Right cardiac atrium (tissue), 5 donors: ENCODE data around the gene PIM1. TPM values are rescaled to one million over a fixed set of nuclear protein-coding genes. Genes with fewer than 3 reads are reported as not detected.
"Not testable (repeated sequence)": the region's sequence is repeated elsewhere in the genome, so short reads cannot be mapped to it uniquely, and the experiment has no call there.

Experiments used
- ATAC-seq, 2 donors: fragments of 200-7000 bp; cut with Tn5 transposase; one replicate each; pipeline versions ENCODE4 v1.8.0 to v1.9.1; 2020; ENCODE audit warnings: moderate library complexity in 2 of 2, mild to moderate bottlenecking in 1 of 2
- DNase-seq, 3 donors: peaks; one replicate each; pipeline ENCODE4 v3.0.0-alpha.2; 2020
- H3K27ac ChIP-seq: one replicate; pipeline ENCODE4 v1.5.1; 2013; ENCODE audit warnings: mild to moderate bottlenecking, low read length, control low read depth, moderate library complexity
- H3K27me3 ChIP-seq: one replicate; pipeline ENCODE4 v1.6.1; 2013; ENCODE audit not compliant: control insufficient read depth, insufficient read depth
- H3K4me1 ChIP-seq: one replicate; pipeline ENCODE4 v1.6.1; 2013; ENCODE audit warnings: low read length; ENCODE audit not compliant: control insufficient read depth, insufficient read depth
- H3K4me3 ChIP-seq: one replicate; pipeline ENCODE4 v1.5.1; 2013; ENCODE audit warnings: low read length, control low read depth
- H3K9me3 ChIP-seq: one replicate; pipeline ENCODE4 v1.6.1; 2013; ENCODE audit warnings: low read length; ENCODE audit not compliant: control insufficient read depth
- WGBS: extraction: QIAGEN DNeasy Blood & Tissue Kit; methylation state at CpG from one replicate; pipeline ENCODE4 v1.1.7; 2013; 5-methylcytosine and 5-hydroxymethylcytosine counted together
- intact Hi-C, 4 donors: fragments of 100-400 bp; cut with DNase I; formaldehyde crosslinking; loops; one replicate each; pipeline versions ENCODE4 v1.11.0 to v1.14.0; 2022 to 2023
- polyA plus RNA-seq: library from polyadenylated mRNA; stranded (reverse); fragments of 200-250 nt; gene quantifications from one replicate; pipeline ENCODE4 v1.2.3, GENCODE V29; 2013
- total RNA-seq, 4 donors: library from RNA; stranded (reverse); fragmentation: NEBNext Ultra II Directional; extraction: Animal tissue kit (Norgen Biotek cat#: 25700); gene quantifications; one replicate each; pipeline ENCODE4 v1.2.1, GENCODE V29; 2021
- donor health status: healthy with polysubstance abuse.
- donor health status: DM: no; HTN: yes; CAD: no.
- donor health status: DM: no; HTN: no; CAD: no.
- donor health status: DM: no; HTN: yes; CAD: no; lungs with severe emphysema.
- donor health status: DM: yes; HTN: yes; CAD: no.

Gene PIM1
- total and polyA plus RNA-seq, 5 donors, result 22.5 to 72.5 (median 38.6) TPM

GRCh38 chr6:37128863-37129443 lies 41.0 kb upstream of the PIM1 start:
- intact Hi-C loops, result loop anchor here in 1 of 4 donors (5.0 kb wide), 1 partner anchor 43 kb away; the partner anchor contains the start of gene PIM1
- WGBS, result 85% methylated on average over 12 of the region's 12 CpGs
- not testable (repeated sequence) for H3K4me1 ChIP-seq

GRCh38 chr6:37129566-37129965 lies 40.4 kb upstream of the PIM1 start:
- WGBS, result 89% methylated on average over 5 of the region's 5 CpGs
- intact Hi-C loops, result loop anchor here in 1 of 4 donors (5.0 kb wide), 1 partner anchor 43 kb away; the partner anchor contains the start of gene PIM1
- peak overlapping the region; percentile 77 for H3K27ac ChIP-seq
- H3K9me3 ChIP-seq, result no peaks in the 10 kb centered on the region
- no peak for ATAC-seq
- peaks cover 9% of the 10 kb centered on the region for H3K4me1 ChIP-seq
- no peak for DNase-seq
- no peak overlapping the region for H3K4me3 ChIP-seq
- H3K27me3 ChIP-seq, result no peaks in the 10 kb centered on the region

More at GRCh38 chr6:37128863-37129443, 41.0 kb upstream of the PIM1 start:
- DNase-seq, ATAC-seq, H3K27me3 ChIP-seq, H3K9me3 ChIP-seq, H3K4me3 ChIP-seq: not testable (repeated sequence)
- peak overlapping the region; percentile 77 for H3K27ac ChIP-seq

GRCh38 chr6:37130704-37131103 lies 39.2 kb upstream of the PIM1 start:
- H3K9me3 ChIP-seq, result no peaks in the 10 kb centered on the region
- WGBS, result 27% methylated on average over 3 of the region's 3 CpGs
- H3K27ac ChIP-seq, result peak overlapping the region; percentile 82
- no peak overlapping the region for H3K4me3 ChIP-seq
- H3K27me3 ChIP-seq, result no peaks in the 10 kb centered on the region
- DNase-seq (peak in 2 of 3 donors; percentile 44 to 58), ATAC-seq (peak; percentile 8 to 37)
- intact Hi-C loops, result no loop called here
- peaks cover 13% of the 10 kb centered on the region for H3K4me1 ChIP-seq

GRCh38 chr6:37131104-37131959 lies 38.6 kb upstream of the PIM1 start:
- Histone ChIP-seq H3K9me3 (no peaks in the 10 kb centered on the region), H3K27me3 (no peaks in the 10 kb centered on the region), H3K27ac (peak overlapping the region; percentile 83), H3K4me1 (peaks cover 8% of the 10 kb centered on the region), H3K4me3 (no peak overlapping the region)
- ATAC-seq (peak; percentile 78 to 85), DNase-seq (peak; percentile 75 to 85 (median 84))
- intact Hi-C loops, result no loop called here
- 33% methylated on average over 15 of the region's 15 CpGs for WGBS

- DNase-seq (no peak), ATAC-seq (no peak)
- intact Hi-C loops, result no loop called here
- H3K9me3 ChIP-seq, result no peaks in the 10 kb centered on the region
- H3K27ac ChIP-seq, result peak overlapping the region; percentile 83
- H3K4me1 ChIP-seq, result peaks cover 8% of the 10 kb centered on the region
- no peaks in the 10 kb centered on the region for H3K27me3 ChIP-seq
- H3K4me3 ChIP-seq, result no peak overlapping the region
These were observed 38.0 kb upstream of the PIM1 start for GRCh38 chr6:37131960-37132253.

GRCh38 chr6:37134036-37134395 lies 35.9 kb upstream of the PIM1 start:
- 88% methylated on average over 8 of the region's 8 CpGs for WGBS
- H3K9me3 ChIP-seq, result no peaks in the 10 kb centered on the region
- intact Hi-C loops, result no loop called here
- DNase-seq (no peak), ATAC-seq (no peak)
- H3K27ac ChIP-seq, result peak overlapping the region; percentile 8
- peaks cover 6% of the 10 kb centered on the region for H3K4me1 ChIP-seq
- no peaks in the 10 kb centered on the region for H3K27me3 ChIP-seq
- no peak overlapping the region for H3K4me3 ChIP-seq

GRCh38 chr6:37134396-37135191 lies 35.4 kb upstream of the PIM1 start:
- no peaks in the 10 kb centered on the region for H3K9me3 ChIP-seq
- intact Hi-C loops, result no loop called here
- WGBS, result 72% methylated on average over 11 of the region's 11 CpGs
- no peak overlapping the region for H3K4me3 ChIP-seq
- H3K27me3 ChIP-seq, result no peaks in the 10 kb centered on the region
- H3K27ac ChIP-seq, result peak overlapping the region; percentile 78
- peak; percentile 7 to 35 for ATAC-seq
- peak in 1 of 3 donors; percentile 33 for DNase-seq
- H3K4me1 ChIP-seq, result peaks cover 6% of the 10 kb centered on the region

GRCh38 chr6:37135835-37136694 lies 33.9 kb upstream of the PIM1 start:
- H3K4me1 ChIP-seq, result peaks cover 6% of the 10 kb centered on the region
- no peaks in the 10 kb centered on the region for H3K9me3 ChIP-seq
- ATAC-seq (no peak), DNase-seq (no peak)
- H3K27ac ChIP-seq, result no peak overlapping the region
- no peak overlapping the region for H3K4me3 ChIP-seq
- intact Hi-C loops, result no loop called here
- no peaks in the 10 kb centered on the region for H3K27me3 ChIP-seq
- WGBS, result 75% methylated on average over 9 of the region's 9 CpGs

- H3K27ac ChIP-seq, result no peak overlapping the region
- WGBS, result 70% methylated on average over 7 of the region's 7 CpGs
- ATAC-seq (no peak), DNase-seq (no peak)
- H3K4me1 ChIP-seq, result peaks cover 4% of the 10 kb centered on the region
- H3K27me3 ChIP-seq, result no peaks in the 10 kb centered on the region
- no peaks in the 10 kb centered on the region for H3K9me3 ChIP-seq
- H3K4me3 ChIP-seq, result no peak overlapping the region
- intact Hi-C loops, result no loop called here
These were observed 33.1 kb upstream of the PIM1 start for GRCh38 chr6:37136821-37137200.

GRCh38 chr6:37137201-37138090 lies 32.5 kb upstream of the PIM1 start:
- H3K9me3 ChIP-seq, result no peaks in the 10 kb centered on the region
- WGBS, result 40% methylated on average over 19 of the region's 19 CpGs
- H3K27ac ChIP-seq, result no peak overlapping the region
- intact Hi-C loops, result no loop called here
- peak; percentile 50 to 65 for ATAC-seq
- H3K4me1 ChIP-seq, result peaks cover 4% of the 10 kb centered on the region
- H3K4me3 ChIP-seq, result no peak overlapping the region
- DNase-seq, result no peak
- H3K27me3 ChIP-seq, result no peaks in the 10 kb centered on the region
